NCI-H146 treated with DMSO at 0.1 percent for 48 hours (cell line): ENCODE data around the gene SIRT7.

Experiments
- DNase-seq: peaks from one replicate; lab custom pipeline; 2025; ENCODE audit not compliant: unreplicated experiment; lab: John Stamatoyannopoulos, UW

Gene SIRT7

DNA sequence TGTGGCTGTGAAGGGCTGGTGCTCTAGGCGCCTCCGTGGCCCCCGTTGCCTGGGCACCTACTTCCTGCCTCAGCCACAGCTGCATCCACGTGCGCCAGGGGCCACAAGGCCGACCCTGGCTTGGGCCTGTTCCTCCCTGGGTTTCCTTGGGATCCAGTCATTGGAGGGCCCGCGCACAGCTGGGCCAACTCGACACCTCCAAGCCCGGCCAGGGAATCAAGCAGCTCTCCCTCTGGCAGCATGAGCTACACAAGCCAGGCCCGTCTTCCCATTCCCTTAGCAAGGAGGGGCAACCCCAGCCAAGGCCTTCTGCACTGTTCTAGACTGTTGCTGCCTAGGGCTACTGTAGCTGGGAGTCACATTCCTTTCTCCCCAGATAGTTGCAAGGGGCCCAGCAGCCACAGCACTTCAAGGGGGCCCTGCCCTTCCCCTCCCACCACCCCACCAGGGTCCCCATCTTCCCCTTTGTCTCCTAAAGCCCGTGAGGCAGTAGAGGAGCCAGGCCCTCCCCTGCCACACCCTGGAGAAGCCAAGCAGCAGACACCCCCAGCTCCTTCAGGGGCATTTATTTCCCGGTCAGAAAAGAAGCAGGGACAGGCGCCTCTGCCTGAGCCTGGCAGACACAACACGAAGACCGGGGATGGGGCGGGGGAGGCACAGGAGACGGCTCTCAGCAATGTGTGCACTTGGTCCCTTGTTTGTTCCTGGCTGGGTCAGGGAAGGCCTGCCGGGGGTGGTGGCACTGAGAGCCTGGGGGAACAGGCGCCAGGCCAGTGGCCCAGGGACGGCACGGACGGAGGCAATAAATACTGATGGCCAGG, 50.6 kb downstream of the SIRT7 start:
- DNase-seq = no peak

DNA sequence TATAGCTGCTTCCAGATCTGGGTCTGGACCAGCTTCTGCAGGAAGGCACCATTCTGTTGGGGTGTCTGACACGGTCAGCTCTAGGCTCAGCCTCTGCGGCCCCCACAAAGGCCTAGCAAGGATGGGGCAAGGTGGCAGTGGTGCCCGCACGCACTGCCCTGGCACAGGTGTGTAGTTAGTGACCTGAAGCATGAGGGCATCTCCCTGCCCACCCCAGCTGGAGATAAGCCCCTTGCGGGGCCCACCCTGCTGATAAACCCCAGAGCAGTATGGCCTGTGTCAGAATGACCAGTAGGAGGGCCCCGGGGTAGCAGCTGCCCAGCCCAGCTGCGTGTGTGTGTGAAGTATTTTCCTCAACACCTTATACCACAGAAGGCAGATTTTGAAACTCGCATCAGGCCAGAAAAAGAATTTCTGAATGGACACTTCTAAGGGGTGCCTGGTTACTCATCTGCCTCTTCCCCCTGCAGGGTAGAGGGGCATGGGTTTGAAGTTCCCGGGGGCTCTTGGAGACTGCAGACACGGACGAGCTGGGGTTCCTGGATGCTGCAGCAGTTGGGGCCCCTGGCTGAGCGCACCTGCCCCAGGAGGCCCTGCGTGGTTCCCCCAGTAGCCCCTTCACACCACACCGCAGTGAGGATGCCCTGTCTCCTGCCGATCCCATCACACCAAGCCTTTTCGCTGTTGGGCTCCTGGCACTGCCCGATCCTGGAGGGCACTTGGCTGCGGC, 51.4 kb downstream of the SIRT7 start:
- DNase-seq = no peak

GRCh38 chr17:81865733-81866439, 52.1 kb downstream of the SIRT7 start:
- DNase-seq = no peak

- DNase-seq = no peak
Observed at GRCh38 chr17:81865358-81865732, 52.6 kb downstream of the SIRT7 start.

DNA sequence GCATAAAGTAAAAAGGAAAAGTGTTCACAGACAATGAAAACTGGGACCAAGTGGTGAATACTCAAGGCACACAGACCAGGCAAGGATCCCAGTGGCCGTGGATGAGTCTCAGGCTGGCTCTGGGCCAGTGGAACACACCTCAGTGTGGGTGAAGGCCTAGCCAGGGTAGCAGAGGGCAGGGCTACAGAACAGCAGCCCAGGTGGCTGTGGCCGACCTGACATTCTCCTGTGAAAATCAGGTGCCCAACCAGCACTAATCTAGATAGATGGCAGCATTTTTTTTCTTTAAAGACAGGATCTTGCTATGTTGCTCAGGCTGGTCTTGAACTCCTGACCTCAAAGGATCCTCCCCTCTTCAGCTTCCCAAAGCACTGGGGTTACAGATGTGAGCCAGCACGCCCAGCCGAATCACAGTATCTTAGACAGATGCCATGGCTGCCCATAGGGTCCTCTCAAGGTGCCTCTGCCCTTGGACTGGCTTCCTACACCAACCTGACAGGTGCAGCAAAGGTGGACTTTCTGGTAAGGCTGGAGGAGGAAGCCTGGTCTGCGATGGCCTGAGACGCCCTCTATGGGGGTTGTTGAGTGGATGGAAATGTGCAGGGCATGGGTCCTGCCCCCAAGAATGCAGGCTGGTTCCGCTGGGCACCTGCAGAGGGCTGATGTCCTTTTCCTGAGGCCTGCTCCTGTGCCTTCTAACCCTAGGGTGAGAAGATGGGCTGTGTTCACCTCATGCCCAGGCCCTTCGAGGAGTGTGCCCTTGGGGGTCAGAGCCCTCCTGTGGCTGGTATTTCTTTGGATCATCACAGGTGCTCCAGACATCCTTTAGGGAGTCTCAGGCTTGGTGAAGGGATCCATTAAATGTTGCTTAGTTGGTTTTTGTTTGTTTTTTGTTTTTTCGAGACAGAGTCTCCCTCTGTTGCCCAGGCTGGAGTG, 53.9 kb downstream of the SIRT7 start:
- no peak for DNase-seq

- DNase-seq = no peak
Observed at GRCh38 chr17:81863123-81863675, 54.8 kb downstream of the SIRT7 start.
